Measurements from ENCODE around the gene TTLL5. TPM values are rescaled to one million over a fixed set of nuclear protein-coding genes. Genes with fewer than 3 reads are reported as not detected.

Gene TTLL5
- polyA plus RNA-seq, 3 donors: 4.2 to 7.2 (median 4.7) TPM

GRCh38 chr14:75699331-75699730, 38.3 kb downstream of the TTLL5 start:
- Histone ChIP-seq H2AFZ (ENCODE audit: insufficient read depth, low read depth, low read length, poor library complexity, severe bottlenecking) (no peak overlapping the region), H3K27ac (ENCODE audit: low read depth in 1 of 2, low read length in 2 of 2) (no peak overlapping the region), H3K4me3 (replicated peaks in 1 of 3; ENCODE audit: low read depth in 2 of 3, low read length in 3 of 3) (no peak overlapping the region), H3K36me3 (replicated peaks in 1 of 2; ENCODE audit: control insufficient read depth in 1 of 2, insufficient read depth in 2 of 2, low read length in 2 of 2) (peaks cover 11 to 21% of the 10 kb centered on the region in 2 donors), H3K79me2 (ENCODE audit: insufficient read depth, low read length) (no peaks in the 10 kb centered on the region), H3K27me3 (ENCODE audit: control insufficient read depth in 2 of 2, insufficient read depth in 2 of 2, low read length in 2 of 2) (no peaks in the 10 kb centered on the region), H3K4me1 (ENCODE audit: control insufficient read depth in 1 of 2, insufficient read depth in 2 of 2, low read length in 2 of 2) (peaks cover 7 to 13% of the 10 kb centered on the region in 2 donors), H3K9ac (ENCODE audit: insufficient read depth, low read length, poor library complexity, severe bottlenecking) (no peak overlapping the region), H3K9me3 (replicated peaks in 1 of 2; ENCODE audit: control insufficient read depth in 1 of 2, insufficient read depth in 1 of 2, low read length in 2 of 2) (peaks cover 4 to 5% of the 10 kb centered on the region in 2 donors), H4K20me1 (ENCODE audit: insufficient read depth, low read length) (no peaks in the 10 kb centered on the region), H3K4me2 (replicated peaks; ENCODE audit: extremely low read depth, low read length, poor library complexity, severe bottlenecking) (no peak overlapping the region)
- H3K4me3 Mint-ChIP-seq: no peak overlapping the region
- H3K4me1 Mint-ChIP-seq: peaks cover 21% of the 10 kb centered on the region
- no peaks in the 10 kb centered on the region for H3K27me3 Mint-ChIP-seq (ENCODE audit: low read depth in 3 of 3)
- intact Hi-C loops (cut with micrococcal nuclease): no loop called here
- peaks cover 44 to 49% of the 10 kb centered on the region in 2 donors for H3K36me3 Mint-ChIP-seq
- peaks cover 1 to 13% (median 8%) of the 10 kb centered on the region in 7 donors for H3K9me3 Mint-ChIP-seq
- WGBS (ENCODE audit: insufficient coverage): 0% methylated on average over 1 of the region's 3 CpGs
- no peak overlapping the region for H3K27ac Mint-ChIP-seq
- no peak for TF ChIP-seq CTCF (IDR thresholded peaks at IDR 0.05)
- DNase-seq: no peak

DNA sequence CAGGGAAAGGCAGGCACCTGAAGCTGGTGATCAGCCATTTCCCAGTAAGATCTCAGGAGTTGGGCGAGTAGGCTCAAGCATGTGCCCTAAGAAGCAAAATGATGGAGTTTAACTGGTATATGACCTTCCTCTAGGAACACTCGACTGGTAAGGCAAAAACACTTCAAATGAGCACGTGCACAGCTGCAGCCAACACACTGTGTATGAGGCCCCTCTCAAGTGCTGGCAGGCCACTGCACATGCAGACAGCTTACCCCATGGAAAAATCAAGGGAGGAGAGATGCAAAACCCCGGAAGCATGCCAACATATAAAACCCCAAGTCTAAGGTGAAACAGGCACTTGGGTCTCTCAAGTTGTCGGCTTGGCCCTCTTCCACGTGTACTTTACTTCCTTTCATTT, 39.2 kb downstream of the TTLL5 start:
- no peak overlapping the region for H3K27ac ChIP-seq (ENCODE audit: low read depth in 1 of 2, low read length in 2 of 2)
- no peak overlapping the region for H3K4me2 ChIP-seq (replicated peaks; ENCODE audit: extremely low read depth, low read length, poor library complexity, severe bottlenecking)
- Mint-ChIP-seq H3K27ac (peak overlapping the region in 1 of 7 donors; percentile 7), H3K4me3 (no peak overlapping the region), H3K36me3 (peaks cover 43% of the 10 kb centered on the region in 2 donors), H3K27me3 (ENCODE audit: low read depth in 3 of 3) (no peaks in the 10 kb centered on the region), H3K4me1 (peaks cover 21% of the 10 kb centered on the region), H3K9me3 (peaks cover 0 to 4% (median 2%) of the 10 kb centered on the region in 7 donors)
- H3K4me3 ChIP-seq (replicated peaks in 1 of 3; ENCODE audit: low read depth in 2 of 3, low read length in 3 of 3): no peak overlapping the region
- H3K36me3 ChIP-seq (replicated peaks in 1 of 2; ENCODE audit: control insufficient read depth in 1 of 2, insufficient read depth in 2 of 2, low read length in 2 of 2): peaks cover 11 to 29% of the 10 kb centered on the region in 2 donors
- no peaks in the 10 kb centered on the region for H4K20me1 ChIP-seq (ENCODE audit: insufficient read depth, low read length)
- H3K27me3 ChIP-seq (ENCODE audit: control insufficient read depth in 2 of 2, insufficient read depth in 2 of 2, low read length in 2 of 2): no peaks in the 10 kb centered on the region
- intact Hi-C loops (cut with micrococcal nuclease): no loop called here
- 98% methylated on average over 6 of the region's 6 CpGs for WGBS (ENCODE audit: insufficient coverage)
- H2AFZ ChIP-seq (ENCODE audit: insufficient read depth, low read depth, low read length, poor library complexity, severe bottlenecking): no peak overlapping the region
- H3K4me1 ChIP-seq (ENCODE audit: control insufficient read depth in 1 of 2, insufficient read depth in 2 of 2, low read length in 2 of 2): peaks cover 7 to 13% of the 10 kb centered on the region in 2 donors
- no peak overlapping the region for H3K9ac ChIP-seq (ENCODE audit: insufficient read depth, low read length, poor library complexity, severe bottlenecking)
- TF ChIP-seq CTCF (IDR thresholded peaks at IDR 0.05): no peak
- no peaks in the 10 kb centered on the region for H3K79me2 ChIP-seq (ENCODE audit: insufficient read depth, low read length)
- no peak for DNase-seq
- no peaks in the 10 kb centered on the region for H3K9me3 ChIP-seq (replicated peaks in 1 of 2; ENCODE audit: control insufficient read depth in 1 of 2, insufficient read depth in 1 of 2, low read length in 2 of 2)

Measured in CD14-positive monocyte (primary cell).